Endothelial cell of umbilical vein (primary cell): Measurements from ENCODE around the gene AP1B1. TPM values are rescaled to one million over a fixed set of nuclear protein-coding genes. Genes with fewer than 3 reads are reported as not detected.

Experiments
- BruUV-seq: library from RNA; stranded (reverse); fragments of 400-500 nt; replicated peaks from 2 replicates; lab custom pipeline; 2021; lab: Mats Ljungman, UMichigan
- CTCF ChIA-PET: fragments of 300-600, 350-600 bp; sonication (Branson Sonifier 250); formaldehyde crosslinking; loops from one replicate; lab custom pipeline; 2021; ENCODE audit warnings: antibody characterized with exemption, inconsistent platforms; lab: Charles Lee
- POLR2A ChIA-PET: fragments of 300-600, 350-600 bp; sonication (Branson Sonifier 250); formaldehyde crosslinking; loops from one replicate; lab custom pipeline; 2021; ENCODE audit warnings: antibody characterized with exemption, inconsistent platforms; lab: Charles Lee
- DNase-seq: peaks from one replicate; pipeline ENCODE4 v3.0.0-alpha.2; 2011; ENCODE audit warnings: low read depth, low spot score
- FAIRE-seq: peaks from 2 replicates; lab custom pipeline; 2011; peaks lifted over from hg19 to GRCh38; lab: Jason Lieb, UNC
- H2AFZ ChIP-seq: 2 replicates; pipeline ENCODE4 v1.6.0; 2012; ENCODE audit warnings: low read depth, low read length, control low read depth, inconsistent platforms
- H3K27ac ChIP-seq: 2 replicates; pipeline ENCODE4 v1.5.1; 2011; ENCODE audit warnings: low read depth, mild to moderate bottlenecking, control low read depth, low read length, moderate library complexity; ENCODE audit not compliant: insufficient read depth
- H3K27me3 ChIP-seq, 2 experiments: 2 replicates each; pipeline versions ENCODE4 v1.6.0 to v1.6.1; 2011; ENCODE audit warnings: low read length in 2 of 2, mixed read lengths in 1 of 2; ENCODE audit not compliant: control insufficient read depth in 2 of 2, insufficient read depth in 2 of 2
- H3K36me3 ChIP-seq, 2 experiments: 2 replicates in 1 of 2; 3 replicates in 1 of 2; pipeline ENCODE4 v1.5.1; 2011; ENCODE audit warnings: low read length in 2 of 2, mild to moderate bottlenecking in 1 of 2, moderate library complexity in 1 of 2; ENCODE audit not compliant: control insufficient read depth in 2 of 2, insufficient read depth in 2 of 2; ENCODE audit errors: extremely low read depth in 1 of 2
- H3K4me1 ChIP-seq: 3 replicates; pipeline ENCODE4 v1.5.1; 2011; ENCODE audit warnings: mild to moderate bottlenecking, low read length; ENCODE audit not compliant: control insufficient read depth, insufficient read depth; ENCODE audit errors: extremely low read depth
- H3K4me2 ChIP-seq: 2 replicates; pipeline ENCODE4 v1.6.1; 2011; ENCODE audit warnings: low read length, control low read depth, mixed read lengths; ENCODE audit not compliant: insufficient read depth
- H3K4me3 ChIP-seq, 3 experiments: fragments of 200-600 bp in 1 of 3; sonication (generic), shearing (Covaris generic) in 1 of 3; replicated peaks in 1 of 3; 2 replicates each; pipeline ENCODE4 v1.5.1; 2011 to 2016; ENCODE audit warnings: control low read depth in 3 of 3, low read length in 3 of 3, mild to moderate bottlenecking in 2 of 3, inconsistent platforms in 1 of 3, low read depth in 1 of 3, moderate library complexity in 1 of 3; ENCODE audit not compliant: insufficient read depth in 1 of 3
- H3K79me2 ChIP-seq: 2 replicates; pipeline ENCODE4 v1.6.0; 2012; ENCODE audit warnings: low read length, inconsistent platforms; ENCODE audit not compliant: control insufficient read depth, insufficient read depth
- H3K9ac ChIP-seq: replicated peaks from 2 replicates; pipeline ENCODE3; 2011; ENCODE audit warnings: low read length, control low read depth; ENCODE audit not compliant: insufficient read depth; ENCODE audit errors: extremely low read depth
- H3K9me1 ChIP-seq: replicated peaks from 3 replicates; pipeline ENCODE4 v1.6.0; 2011; ENCODE audit warnings: mild to moderate bottlenecking, low read length; ENCODE audit not compliant: control insufficient read depth, insufficient read depth; ENCODE audit errors: extremely low read depth
- H3K9me3 ChIP-seq: replicated peaks from 2 replicates; pipeline ENCODE4 v1.5.1; 2012; ENCODE audit warnings: low read length, inconsistent platforms; ENCODE audit not compliant: control insufficient read depth, insufficient read depth
- H4K20me1 ChIP-seq: replicated peaks from 2 replicates; pipeline ENCODE3; 2011; ENCODE audit warnings: mild to moderate bottlenecking, low read length; ENCODE audit not compliant: control insufficient read depth, insufficient read depth; ENCODE audit errors: extremely low read depth
- EZH2 ChIP-seq: IDR thresholded peaks from 2 replicates; pipeline ENCODE4 v1.6.1; 2012; ENCODE audit warnings: borderline replicate concordance, low read depth, mild to moderate bottlenecking, moderate library complexity, low read length, inconsistent platforms; ENCODE audit not compliant: severe bottlenecking
- FOS ChIP-seq: IDR thresholded peaks from 2 replicates; pipeline ENCODE4 v1.6.1; 2011; ENCODE audit warnings: mild to moderate bottlenecking, low read length, moderate library complexity, borderline replicate concordance; ENCODE audit not compliant: insufficient read depth
- GATA2 ChIP-seq: IDR thresholded peaks from 2 replicates; pipeline ENCODE4 v1.7.0; 2011; ENCODE audit warnings: low read depth, mild to moderate bottlenecking, moderate library complexity, mixed read lengths, low read length; ENCODE audit not compliant: insufficient read length, insufficient read depth
- JUN ChIP-seq: IDR thresholded peaks from 2 replicates; pipeline ENCODE4 v1.6.1; 2011; ENCODE audit warnings: borderline replicate concordance, low read depth; ENCODE audit not compliant: insufficient read length, insufficient read depth
- MYC ChIP-seq: IDR thresholded peaks from one replicate; pipeline ENCODE4 v1.6.1; 2011; ENCODE audit warnings: mild to moderate bottlenecking, low read depth, low read length
- POLR2A ChIP-seq: IDR thresholded peaks from 2 replicates; pipeline ENCODE4 v1.6.1; 2012; ENCODE audit warnings: low read depth, mild to moderate bottlenecking, control low read depth, low read length
- POLR2AphosphoS5 ChIP-seq: IDR thresholded peaks from 2 replicates; pipeline ENCODE4 v1.6.1; 2012; ENCODE audit warnings: low read depth, mild to moderate bottlenecking, control low read depth, low read length, moderate library complexity; ENCODE audit not compliant: insufficient read depth
- dilution Hi-C: fragments of 300-500 bp; cut with MboI; formaldehyde crosslinking; loops from one replicate; pipeline ENCODE4 v1.15.0; 2019; ENCODE audit warnings: low sequenced_read_pairs; ENCODE audit not compliant: extremely low pct_ligation_motif_present
- intact Hi-C: fragments of 100-400 bp; cut with micrococcal nuclease; formaldehyde crosslinking; loops from one replicate; pipeline ENCODE4 v1.10.0; 2022
- polyA plus RNA-seq, 4 experiments: library from polyadenylated mRNA; depleted of rRNA in 3 of 4; stranded (reverse) in 3 of 4; unstranded in 1 of 4; fragments of >200 nt; gene quantifications; 2 replicates each; pipeline versions ENCODE4 v1.2.1 to v1.2.3, GENCODE V29; 2011 to 2012; ENCODE audit warnings: missing spikeins in 1 of 4
- total RNA-seq: library from RNA; stranded (reverse); gene quantifications from 2 replicates; pipeline ENCODE4 v1.2.3, GENCODE V29; 2021
- TF ChIP-seq, protein P1 (sequence below), 2 donors: IDR thresholded peaks; 1 replicate in 1 of 2; 2 replicates in 1 of 2; pipeline ENCODE4 v1.5.1; 2011; ENCODE audit warnings: low read length in 2 of 2, mild to moderate bottlenecking in 2 of 2, moderate library complexity in 2 of 2, control low read depth in 1 of 2, inconsistent platforms in 1 of 2, low read depth in 1 of 2; ENCODE audit not compliant: insufficient read depth in 1 of 2; ENCODE audit errors: extremely low read depth in 1 of 2
- TF ChIP-seq, protein P2 (sequence below): IDR thresholded peaks from 2 replicates; pipeline ENCODE4 v1.6.1; 2011; ENCODE audit not compliant: insufficient read depth, insufficient read length

The AP1B1 gene
- total and polyA plus RNA-seq, 2 donors (not counting 3 experiments of a cell fraction or from before 2014, with no cell fraction given) = 107 to 131 TPM

DNA sequence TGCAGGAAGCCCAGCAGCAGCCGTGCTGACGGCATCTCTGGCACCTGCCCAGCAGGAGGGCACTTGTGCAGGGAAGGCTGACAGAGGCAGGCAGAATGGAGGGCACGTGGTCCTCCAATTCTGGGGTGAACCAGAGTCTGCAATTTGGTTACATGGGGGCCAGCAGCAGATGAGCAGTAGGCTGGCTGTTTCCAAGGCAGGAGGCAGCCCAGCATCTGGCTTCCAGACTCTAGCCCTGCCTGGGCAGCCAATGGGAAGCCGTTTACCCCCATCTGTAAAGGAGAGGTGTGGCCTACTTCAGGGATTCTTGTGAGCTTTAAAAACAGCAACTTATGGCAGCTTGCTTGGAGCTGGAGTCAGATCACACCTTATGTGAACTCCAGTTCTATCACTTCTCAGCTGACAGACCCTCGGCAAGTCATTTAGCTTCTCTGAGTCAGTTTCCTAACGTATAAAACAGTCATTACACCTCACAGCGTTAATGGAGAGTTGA is 45.0 kb downstream of the AP1B1 start:
- BruUV-seq = no TSS peak
- Histone ChIP-seq H3K9ac (no peak overlapping the region), H3K4me2 (no peak overlapping the region), H3K4me3 (no peak overlapping the region), H4K20me1 (no peaks in the 10 kb centered on the region), H3K27ac (no peak overlapping the region), H3K4me1 (no peaks in the 10 kb centered on the region), H2AFZ (no peak overlapping the region), H3K79me2 (no peaks in the 10 kb centered on the region), H3K9me1 (no peaks in the 10 kb centered on the region), H3K36me3 (peaks cover 15 to 76% of the 10 kb centered on the region in 2 experiments), H3K27me3 (no peaks in the 10 kb centered on the region), H3K9me3 (no peaks in the 10 kb centered on the region)
- dilution Hi-C loops = no loop called here
- intact Hi-C loops = no loop called here
- DNase-seq = no peak
- no peak for FAIRE-seq
- POLR2A ChIA-PET = no interaction called here
- CTCF ChIA-PET = no interaction called here
- TF ChIP-seq, protein P1, sequence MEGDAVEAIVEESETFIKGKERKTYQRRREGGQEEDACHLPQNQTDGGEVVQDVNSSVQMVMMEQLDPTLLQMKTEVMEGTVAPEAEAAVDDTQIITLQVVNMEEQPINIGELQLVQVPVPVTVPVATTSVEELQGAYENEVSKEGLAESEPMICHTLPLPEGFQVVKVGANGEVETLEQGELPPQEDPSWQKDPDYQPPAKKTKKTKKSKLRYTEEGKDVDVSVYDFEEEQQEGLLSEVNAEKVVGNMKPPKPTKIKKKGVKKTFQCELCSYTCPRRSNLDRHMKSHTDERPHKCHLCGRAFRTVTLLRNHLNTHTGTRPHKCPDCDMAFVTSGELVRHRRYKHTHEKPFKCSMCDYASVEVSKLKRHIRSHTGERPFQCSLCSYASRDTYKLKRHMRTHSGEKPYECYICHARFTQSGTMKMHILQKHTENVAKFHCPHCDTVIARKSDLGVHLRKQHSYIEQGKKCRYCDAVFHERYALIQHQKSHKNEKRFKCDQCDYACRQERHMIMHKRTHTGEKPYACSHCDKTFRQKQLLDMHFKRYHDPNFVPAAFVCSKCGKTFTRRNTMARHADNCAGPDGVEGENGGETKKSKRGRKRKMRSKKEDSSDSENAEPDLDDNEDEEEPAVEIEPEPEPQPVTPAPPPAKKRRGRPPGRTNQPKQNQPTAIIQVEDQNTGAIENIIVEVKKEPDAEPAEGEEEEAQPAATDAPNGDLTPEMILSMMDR (IDR thresholded peaks at IDR 0.05; ENCODE audit: extremely low read depth in 1 of 2, insufficient read depth in 1 of 2, low read depth in 1 of 2, low read length in 2 of 2) = no peak
- TF ChIP-seq MYC (no peak), POLR2A (no peak), GATA2 (no peak), POLR2AphosphoS5 (no peak), FOS (no peak), JUN (no peak), EZH2 (no peak)
- TF ChIP-seq, protein P2, sequence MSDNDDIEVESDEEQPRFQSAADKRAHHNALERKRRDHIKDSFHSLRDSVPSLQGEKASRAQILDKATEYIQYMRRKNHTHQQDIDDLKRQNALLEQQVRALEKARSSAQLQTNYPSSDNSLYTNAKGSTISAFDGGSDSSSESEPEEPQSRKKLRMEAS = no peak
